Iris pigment epithelial cell (primary cell): ENCODE measurements around the gene TOM1L1.
A peak's percentile ranks its signal among the peaks of the same experiment; 100 is the strongest.

Experiments
- DNase-seq: peaks from one replicate; pipeline ENCODE4 v3.0.0-alpha.2; 2011; ENCODE audit warnings: low read depth

TOM1L1 gene

GRCh38 chr17:54992797-54993639 is 92.4 kb downstream of the TOM1L1 start:
- DNase-seq, result peak; percentile 54

- no peak for DNase-seq
These were observed 95.8 kb downstream of the TOM1L1 start for GRCh38 chr17:54996441-54996840.

- no peak for DNase-seq
These were observed 101.8 kb downstream of the TOM1L1 start for GRCh38 chr17:55002458-55002857.

GRCh38 chr17:55004484-55004883 is 103.8 kb downstream of the TOM1L1 start:
- no peak for DNase-seq

GRCh38 chr17:55005520-55005919 is 104.9 kb downstream of the TOM1L1 start:
- DNase-seq, result peak; percentile 28
